ENCODE results near the gene PRTFDC1. TPM values are rescaled to one million over a fixed set of nuclear protein-coding genes. Genes with fewer than 3 reads are reported as not detected.
"Not testable (repeated sequence)": the region's sequence is repeated elsewhere in the genome, so short reads cannot be mapped to it uniquely, and the experiment has no call there.

PRTFDC1 gene
- total RNA-seq, 1 donor from 2014 or later = 2.7 TPM

GRCh38 chr10:24849501-24850299 lies 102.7 kb downstream of the PRTFDC1 start:
- DNase-seq (ENCODE audit: low spot score) = no peak

GRCh38 chr10:24849051-24849450 lies 103.4 kb downstream of the PRTFDC1 start:
- DNase-seq (ENCODE audit: low spot score) = no peak

- DNase-seq (ENCODE audit: low spot score) = no peak
Observed at GRCh38 chr10:24848195-24848594, 104.2 kb downstream of the PRTFDC1 start.

GRCh38 chr10:24847112-24848070 lies 105.0 kb downstream of the PRTFDC1 start:
- DNase-seq (ENCODE audit: low spot score) = no peak

GRCh38 chr10:24844742-24845141 lies 107.7 kb downstream of the PRTFDC1 start:
- no peak for DNase-seq (ENCODE audit: low spot score)

- DNase-seq (ENCODE audit: low spot score) = no peak
Observed at GRCh38 chr10:24843256-24843655, 109.2 kb downstream of the PRTFDC1 start.

- DNase-seq (ENCODE audit: low spot score) = no peak
Observed at GRCh38 chr10:24842856-24843255, 109.5 kb downstream of the PRTFDC1 start.

GRCh38 chr10:24841530-24841929 lies 110.9 kb downstream of the PRTFDC1 start:
- DNase-seq (ENCODE audit: low spot score) = no peak

- DNase-seq (ENCODE audit: low spot score) = no peak
Observed at GRCh38 chr10:24840784-24841183, 111.6 kb downstream of the PRTFDC1 start.

GRCh38 chr10:24837781-24838180 lies 114.6 kb downstream of the PRTFDC1 start:
- not testable (repeated sequence) for DNase-seq (ENCODE audit: low spot score)

GRCh38 chr10:24834869-24835268 lies 117.5 kb downstream of the PRTFDC1 start:
- DNase-seq (ENCODE audit: low spot score) = no peak

- no peak for DNase-seq (ENCODE audit: low spot score)
Observed at GRCh38 chr10:24826009-24826408, 126.4 kb downstream of the PRTFDC1 start.

- no peak for DNase-seq (ENCODE audit: low spot score)
Observed at GRCh38 chr10:24825551-24825950, 126.9 kb downstream of the PRTFDC1 start.

GRCh38 chr10:24824536-24824935 lies 127.9 kb downstream of the PRTFDC1 start:
- no peak for DNase-seq (ENCODE audit: low spot score)

- no peak for DNase-seq (ENCODE audit: low spot score)
Observed at GRCh38 chr10:24824124-24824523, 128.3 kb downstream of the PRTFDC1 start.

- no peak for DNase-seq (ENCODE audit: low spot score)
Observed at GRCh38 chr10:24822590-24822989, 129.8 kb downstream of the PRTFDC1 start.

- DNase-seq (ENCODE audit: low spot score) = no peak
Observed at GRCh38 chr10:24821986-24822385, 130.4 kb downstream of the PRTFDC1 start.

GRCh38 chr10:24816868-24817396 lies 135.5 kb downstream of the PRTFDC1 start:
- DNase-seq (ENCODE audit: low spot score) = no peak

- DNase-seq (ENCODE audit: low spot score) = no peak
Observed at GRCh38 chr10:24814568-24815313, 137.7 kb downstream of the PRTFDC1 start.

- DNase-seq (ENCODE audit: low spot score) = no peak
Observed at GRCh38 chr10:24813856-24814255, 138.6 kb downstream of the PRTFDC1 start.

GRCh38 chr10:24806262-24806661 lies 146.1 kb downstream of the PRTFDC1 start:
- DNase-seq (ENCODE audit: low spot score) = no peak
